ENCODE data around the gene CLK4. TPM values are rescaled to one million over a fixed set of nuclear protein-coding genes. Genes with fewer than 3 reads are reported as not detected.

Gene CLK4
- total RNA-seq, 1 experiment from 2014 or later, result 9.8 TPM

DNA sequence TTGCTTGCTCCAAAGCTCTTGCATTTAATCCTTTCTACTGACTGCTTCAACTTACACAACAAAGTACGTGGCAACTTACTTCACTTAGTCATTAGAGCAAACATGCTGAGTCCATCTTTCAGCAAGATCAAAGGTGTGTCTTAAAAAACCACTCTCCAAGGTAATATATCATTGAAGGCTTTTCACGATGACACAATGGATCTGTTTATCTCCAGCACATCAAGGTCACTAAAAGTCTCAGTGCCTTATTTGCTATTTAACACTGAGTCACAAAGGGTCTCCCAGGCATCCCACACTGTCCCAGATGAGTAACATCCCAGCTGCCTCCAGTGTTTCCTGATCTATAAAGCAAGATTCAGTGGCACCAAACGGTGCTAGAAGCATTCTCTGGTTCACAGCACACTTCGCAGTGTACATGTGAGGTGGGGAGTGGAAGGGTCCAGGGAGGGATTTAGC lies 3.7 kb upstream of the CLK4 start:
- peak; percentile 49 for TF ChIP-seq JUND (IDR thresholded peaks at IDR 0.05)
- TF ChIP-seq SP1 (IDR thresholded peaks at IDR 0.05; ENCODE audit: low read depth), result peak; percentile 50; the same call in 1 of the 2 replicates
- TF ChIP-seq ZNF274 (IDR thresholded peaks at IDR 0.05; ENCODE audit: low read depth, low read length), result no peak
- TF ChIP-seq TCF7L2 (IDR thresholded peaks at IDR 0.05; ENCODE audit: borderline replicate concordance, extremely low read depth, insufficient read depth, insufficient read length), result peak; percentile 73
- no peak for TF ChIP-seq ZFX (IDR thresholded peaks at IDR 0.05)
- TF ChIP-seq, protein P1, sequence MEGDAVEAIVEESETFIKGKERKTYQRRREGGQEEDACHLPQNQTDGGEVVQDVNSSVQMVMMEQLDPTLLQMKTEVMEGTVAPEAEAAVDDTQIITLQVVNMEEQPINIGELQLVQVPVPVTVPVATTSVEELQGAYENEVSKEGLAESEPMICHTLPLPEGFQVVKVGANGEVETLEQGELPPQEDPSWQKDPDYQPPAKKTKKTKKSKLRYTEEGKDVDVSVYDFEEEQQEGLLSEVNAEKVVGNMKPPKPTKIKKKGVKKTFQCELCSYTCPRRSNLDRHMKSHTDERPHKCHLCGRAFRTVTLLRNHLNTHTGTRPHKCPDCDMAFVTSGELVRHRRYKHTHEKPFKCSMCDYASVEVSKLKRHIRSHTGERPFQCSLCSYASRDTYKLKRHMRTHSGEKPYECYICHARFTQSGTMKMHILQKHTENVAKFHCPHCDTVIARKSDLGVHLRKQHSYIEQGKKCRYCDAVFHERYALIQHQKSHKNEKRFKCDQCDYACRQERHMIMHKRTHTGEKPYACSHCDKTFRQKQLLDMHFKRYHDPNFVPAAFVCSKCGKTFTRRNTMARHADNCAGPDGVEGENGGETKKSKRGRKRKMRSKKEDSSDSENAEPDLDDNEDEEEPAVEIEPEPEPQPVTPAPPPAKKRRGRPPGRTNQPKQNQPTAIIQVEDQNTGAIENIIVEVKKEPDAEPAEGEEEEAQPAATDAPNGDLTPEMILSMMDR (IDR thresholded peaks at IDR 0.05 in 2 of 3, conservative IDR thresholded peaks at IDR 0.05 in 1 of 3; ENCODE audit: borderline replicate concordance in 1 of 3, insufficient read depth in 1 of 3, low read depth in 2 of 3, low read length in 2 of 3), result no peak
- no peaks in the 10 kb centered on the region for H3K36me3 ChIP-seq (ENCODE audit: control insufficient read depth in 1 of 2, insufficient read depth in 2 of 2, low read length in 2 of 2)
- no peaks in the 10 kb centered on the region for H3K9me3 ChIP-seq (ENCODE audit: control insufficient read depth in 1 of 2, insufficient read depth in 1 of 2, low read depth in 1 of 2, low read length in 2 of 2)
- no peak for ATAC-seq
- no peaks in the 10 kb centered on the region for H4K20me1 ChIP-seq (ENCODE audit: insufficient read depth)
- peaks cover 13% of the 10 kb centered on the region for H3K79me2 ChIP-seq (ENCODE audit: insufficient read depth, low read length)
- intact Hi-C loops (cut with micrococcal nuclease), result no loop called here
- H3K4me3 ChIP-seq (replicated peaks in 1 of 2; ENCODE audit: low read depth in 1 of 2, low read length in 2 of 2), result no peak overlapping the region
- H3K9me2 ChIP-seq (ENCODE audit: insufficient read depth), result no peaks in the 10 kb centered on the region
- no peak overlapping the region for H3K9ac ChIP-seq (ENCODE audit: low read length)
- ChIA-PET POLR2A (no interaction called here), CTCF (no interaction called here), RAD21 (ENCODE audit: low non-redundant PET in 1 of 2, low total read pairs in 2 of 2, uncharacterized antibody in 2 of 2, unreplicated experiment in 2 of 2) (no interaction called here)
- H3K27me3 ChIP-seq (ENCODE audit: insufficient read depth, low read length), result no peaks in the 10 kb centered on the region
- no TSS peak for BruUV-seq (replicated peaks)
- no peak overlapping the region for H3K27ac ChIP-seq (ENCODE audit: low read depth, low read length)
- H3K4me2 ChIP-seq (ENCODE audit: low read length), result peak overlapping the region; percentile 9; the same call in 1 of the 2 replicates
- peaks cover 3 to 26% of the 10 kb centered on the region in 2 experiments; a peak in 1 of 4 replicates for H3K4me1 ChIP-seq (ENCODE audit: control insufficient read depth in 1 of 2, insufficient read depth in 2 of 2, low read length in 2 of 2)
- peak; percentile 24 for DNase-seq (ENCODE audit: low read depth, low spot score)
- no peak overlapping the region for H2AFZ ChIP-seq (ENCODE audit: low read depth, low read length, poor library complexity, severe bottlenecking)

DNA sequence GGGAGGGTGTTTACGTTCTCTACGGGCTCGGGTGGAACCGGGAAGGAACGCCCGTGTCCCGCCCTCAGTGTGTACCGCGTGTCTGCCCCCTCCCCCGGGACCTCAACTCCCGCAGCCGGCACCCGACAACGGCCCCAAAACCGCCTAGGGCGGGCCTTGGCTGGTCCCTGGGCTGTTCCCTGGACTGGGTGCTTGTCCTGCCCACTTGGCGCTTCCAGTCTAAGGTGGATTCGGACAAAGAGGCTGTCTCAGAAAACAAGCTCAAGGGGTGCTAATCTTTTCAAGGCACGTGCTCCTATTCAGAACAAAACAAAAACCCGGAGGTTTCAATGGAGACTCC lies 379 bp upstream of the CLK4 start:
- ChIA-PET CTCF (no interaction called here), POLR2A (no interaction called here), RAD21 (ENCODE audit: low non-redundant PET in 1 of 2, low total read pairs in 2 of 2, uncharacterized antibody in 2 of 2, unreplicated experiment in 2 of 2) (no interaction called here)
- H3K4me1 ChIP-seq (ENCODE audit: control insufficient read depth in 1 of 2, insufficient read depth in 2 of 2, low read length in 2 of 2), result peaks cover 11 to 30% of the 10 kb centered on the region in 2 experiments
- BruUV-seq (replicated peaks), result no TSS peak
- no peaks in the 10 kb centered on the region for H3K9me3 ChIP-seq (ENCODE audit: control insufficient read depth in 1 of 2, insufficient read depth in 1 of 2, low read depth in 1 of 2, low read length in 2 of 2)
- H3K27me3 ChIP-seq (ENCODE audit: insufficient read depth, low read length), result no peaks in the 10 kb centered on the region
- H3K79me2 ChIP-seq (ENCODE audit: insufficient read depth, low read length), result peaks cover 45% of the 10 kb centered on the region
- H2AFZ ChIP-seq (ENCODE audit: low read depth, low read length, poor library complexity, severe bottlenecking), result peak overlapping the region; percentile 80
- peak overlapping the region; percentile 75 for H3K4me2 ChIP-seq (ENCODE audit: low read length)
- peaks cover 4 to 8% of the 10 kb centered on the region in 2 experiments; a peak in 3 of 4 replicates for H3K36me3 ChIP-seq (ENCODE audit: control insufficient read depth in 1 of 2, insufficient read depth in 2 of 2, low read length in 2 of 2)
- intact Hi-C loops (cut with micrococcal nuclease), result loop anchor here (5.0 to 10.0 kb wide), 3 partner anchors 105 to 550 kb away; partner anchors contain the start of genes ZNF354A and ZNF354B
- peak overlapping the region; percentile 33 to 86 for H3K4me3 ChIP-seq (replicated peaks in 1 of 2; ENCODE audit: low read depth in 1 of 2, low read length in 2 of 2)
- TF ChIP-seq CBX3 (IDR thresholded peaks at IDR 0.05; ENCODE audit: low read depth), result 0 out of 2 replicates have a peak, but pooled peaks have one; percentile 49
- no peak for TF ChIP-seq ZFX (IDR thresholded peaks at IDR 0.05)
- no peak for TF ChIP-seq SP1 (IDR thresholded peaks at IDR 0.05; ENCODE audit: low read depth)
- TF ChIP-seq YY1 (IDR thresholded peaks at IDR 0.05; ENCODE audit: extremely low read depth, insufficient replicate concordance, low read depth, low read length), result no peak
- DNase-seq (ENCODE audit: low read depth, low spot score) (no peak), ATAC-seq (no peak)
- no peak overlapping the region for H3K9ac ChIP-seq (ENCODE audit: low read length)
- H3K9me2 ChIP-seq (ENCODE audit: insufficient read depth), result no peaks in the 10 kb centered on the region
- peak overlapping the region; percentile 50 for H3K27ac ChIP-seq (ENCODE audit: low read depth, low read length)
- H4K20me1 ChIP-seq (ENCODE audit: insufficient read depth), result no peaks in the 10 kb centered on the region
